ENCODE data around the gene MAP1LC3B.

Gene MAP1LC3B

GRCh38 chr16:87435372-87436224, 43.5 kb downstream of the MAP1LC3B start:
- peak; percentile 15 for FAIRE-seq

- FAIRE-seq = no peak
These were observed 44.4 kb downstream of the MAP1LC3B start for GRCh38 chr16:87436225-87437172.

GRCh38 chr16:87437327-87437726, 45.2 kb downstream of the MAP1LC3B start:
- no peak for FAIRE-seq

- no peak for FAIRE-seq
These were observed 45.9 kb downstream of the MAP1LC3B start for GRCh38 chr16:87437911-87438610.

- FAIRE-seq = no peak
These were observed 46.5 kb downstream of the MAP1LC3B start for GRCh38 chr16:87438611-87438985.

- no peak for FAIRE-seq
These were observed 47.8 kb downstream of the MAP1LC3B start for GRCh38 chr16:87439926-87440325.

GRCh38 chr16:87441886-87442580, 49.9 kb downstream of the MAP1LC3B start:
- FAIRE-seq = no peak

GRCh38 chr16:87442581-87442966, 50.4 kb downstream of the MAP1LC3B start:
- FAIRE-seq = no peak

- FAIRE-seq = no peak
These were observed 50.9 kb downstream of the MAP1LC3B start for GRCh38 chr16:87443016-87443415.

- no peak for FAIRE-seq
These were observed 51.8 kb downstream of the MAP1LC3B start for GRCh38 chr16:87443964-87444363.

GRCh38 chr16:87445486-87445885, 53.4 kb downstream of the MAP1LC3B start:
- FAIRE-seq = peak; percentile 94

- FAIRE-seq = no peak
These were observed 54.3 kb downstream of the MAP1LC3B start for GRCh38 chr16:87446479-87446878.

- no peak for FAIRE-seq
These were observed 55.2 kb downstream of the MAP1LC3B start for GRCh38 chr16:87447323-87447722.

GRCh38 chr16:87448866-87449265, 56.7 kb downstream of the MAP1LC3B start:
- no peak for FAIRE-seq

- no peak for FAIRE-seq
These were observed 59.6 kb downstream of the MAP1LC3B start for GRCh38 chr16:87451563-87452210.

GRCh38 chr16:87453326-87453725, 61.2 kb downstream of the MAP1LC3B start:
- FAIRE-seq = no peak
